GM13976 (cell line): ENCODE measurements around the gene SULF2.

Source experiments
- DNase-seq: peaks from one replicate; pipeline ENCODE4 v3.0.0; 2012; ENCODE audit warnings: low spot score
- CTCF ChIP-seq: IDR thresholded peaks from 2 replicates; pipeline ENCODE4 v1.5.1; 2012; ENCODE audit warnings: borderline replicate concordance, mild to moderate bottlenecking; ENCODE audit not compliant: insufficient read depth; ENCODE audit errors: extremely low read depth, missing control alignments, control extremely low read depth
- in situ Hi-C: fragments of 300-500 bp; cut with MboI; formaldehyde crosslinking; loops from one replicate; pipeline ENCODE4 v1.12.0; 2022; ENCODE audit warnings: low sequenced_read_pairs, mixed read lengths, inconsistent platforms; ENCODE audit not compliant: unreplicated experiment

SULF2 gene

GRCh38 chr20:47818466-47818865, 33.2 kb upstream of the SULF2 start:
- no peak for DNase-seq
- in situ Hi-C loops = no loop called here
- TF ChIP-seq CTCF = no peak

- no peak for TF ChIP-seq CTCF
- no peak for DNase-seq
- in situ Hi-C loops = no loop called here
Observed at GRCh38 chr20:47818016-47818415, 32.7 kb upstream of the SULF2 start.

- in situ Hi-C loops = no loop called here
- TF ChIP-seq CTCF = no peak
- DNase-seq = no peak
Observed at GRCh38 chr20:47817573-47817972, 32.3 kb upstream of the SULF2 start.

GRCh38 chr20:47816487-47817451, 31.5 kb upstream of the SULF2 start:
- no peak for DNase-seq
- no peak for TF ChIP-seq CTCF
- in situ Hi-C loops = no loop called here

- in situ Hi-C loops = no loop called here
- no peak for DNase-seq
- no peak for TF ChIP-seq CTCF
Observed at GRCh38 chr20:47815866-47816265, 30.6 kb upstream of the SULF2 start.

GRCh38 chr20:47815416-47815806, 30.1 kb upstream of the SULF2 start:
- no peak for TF ChIP-seq CTCF
- no peak for DNase-seq
- in situ Hi-C loops = no loop called here
